ENCODE results near the gene WNT8A.

- TF ChIP-seq CTCF (IDR thresholded peaks at IDR 0.05) (no peak), POLR2A (IDR thresholded peaks at IDR 0.05) (no peak)
Observed at GRCh38 chr5:138091685-138092084, 7.9 kb downstream of the WNT8A start.

Data from suprapubic skin (tissue), 3 donors.